Erythroblast (primary cell): Measurements from ENCODE around the gene LAMB2.

ENCODE experiments used
- GATA1 ChIP-seq: IDR thresholded peaks from 2 replicates; pipeline ENCODE4 v1.6.1; 2011; ENCODE audit warnings: low read depth, mild to moderate bottlenecking, control low read depth, low read length, moderate library complexity
- POLR2A ChIP-seq: IDR thresholded peaks from 2 replicates; pipeline ENCODE4 v1.6.1; 2011; ENCODE audit warnings: mild to moderate bottlenecking, low read length

DNA sequence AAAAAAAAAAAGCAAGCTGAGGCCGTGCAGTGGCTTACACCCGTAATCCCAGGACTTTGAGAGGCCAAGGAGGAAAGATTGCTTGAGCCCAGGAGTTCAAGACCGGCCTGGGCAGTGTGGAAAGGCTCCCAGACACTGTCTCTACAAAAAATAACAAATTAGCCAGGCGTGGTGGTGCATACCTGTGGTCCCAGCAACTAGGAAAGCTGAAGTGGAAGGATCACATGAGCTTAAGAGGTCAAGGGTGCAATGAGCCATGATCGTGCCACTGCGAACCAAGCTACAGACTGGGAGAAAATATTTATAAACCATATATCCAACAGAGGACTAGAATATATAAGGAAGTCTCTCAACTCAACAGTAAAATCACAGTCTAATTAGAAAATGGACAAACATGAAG is 48.5 kb upstream of the LAMB2 start:
- TF ChIP-seq POLR2A (no peak), GATA1 (no peak)
